T-cell (primary cell): Measurements from ENCODE around the gene KCNK3. TPM values are rescaled to one million over a fixed set of nuclear protein-coding genes. Genes with fewer than 3 reads are reported as not detected.
A peak's percentile ranks its signal among the peaks of the same experiment; 100 is the strongest.

ENCODE experiments used
- ATAC-seq, 4 experiments: fragments of 200-7000 bp in 3 of 4; fragments of 150-1000 bp in 1 of 4; cut with Tn5 transposase; replicated peaks in 1 of 4; 1 replicate in 3 of 4; 2 replicates in 1 of 4; pipeline ENCODE4 v1.10.0; 2021; ENCODE audit warnings: moderate library complexity in 3 of 4, mild to moderate bottlenecking in 2 of 4, moderate number of reproducible peaks in 1 of 4
- CTCF ChIA-PET, 2 donors: fragments of 300-600 bp; sonication (Branson Sonifier 250); formaldehyde crosslinking; loops; one replicate each; lab custom pipeline; 2022; ENCODE audit warnings: antibody characterized with exemption in 2 of 2; lab: Charles Lee
- POLR2A ChIA-PET, 2 donors: fragments of 300-600 bp; sonication (Branson Sonifier 250); formaldehyde crosslinking; loops; one replicate each; lab custom pipeline; 2022; ENCODE audit warnings: antibody characterized with exemption in 2 of 2; lab: Charles Lee
- DNase-seq, 35 experiments: peaks; one replicate each; pipeline versions ENCODE4 v3.0.0 to v3.0.0-alpha.2; 2013 to 2023
- H3K27ac ChIP-seq: one replicate; pipeline ENCODE4 v1.5.1; 2013; ENCODE audit warnings: low read length
- H3K27me3 ChIP-seq, 2 experiments: replicated peaks in 1 of 2; 1 replicate in 1 of 2; 2 replicates in 1 of 2; pipeline versions ENCODE4 v1.6.1 to v1.7.0; 2013; ENCODE audit warnings: low read length in 1 of 2, mixed read lengths in 1 of 2; ENCODE audit not compliant: control insufficient read depth in 2 of 2, insufficient read depth in 2 of 2; ENCODE audit errors: extremely low read depth in 1 of 2
- H3K36me3 ChIP-seq, 2 donors: 1 replicate in 1 of 2; 2 replicates in 1 of 2; pipeline versions ENCODE4 v1.6.1 to v1.7.0; 2013; ENCODE audit warnings: low read length in 1 of 2; ENCODE audit not compliant: control insufficient read depth in 2 of 2, insufficient read depth in 1 of 2; ENCODE audit errors: extremely low read depth in 1 of 2
- H3K4me1 ChIP-seq, 2 experiments: 1 replicate in 1 of 2; 2 replicates in 1 of 2; pipeline versions ENCODE4 v1.6.1 to v1.7.0; 2013; ENCODE audit warnings: low read length in 2 of 2, mixed read lengths in 1 of 2; ENCODE audit not compliant: insufficient read depth in 2 of 2, control insufficient read depth in 1 of 2; ENCODE audit errors: extremely low read depth in 1 of 2
- H3K4me3 ChIP-seq, 2 donors: 1 replicate in 1 of 2; 2 replicates in 1 of 2; pipeline versions ENCODE4 v1.5.1 to v1.7.0; 2013; ENCODE audit warnings: mild to moderate bottlenecking in 2 of 2, low read length in 1 of 2, moderate library complexity in 1 of 2; ENCODE audit not compliant: control insufficient read depth in 1 of 2; ENCODE audit errors: extremely low read depth in 1 of 2
- H3K9me3 ChIP-seq: 2 replicates; pipeline ENCODE4 v1.7.0; 2013
- H3K27ac Mint-ChIP-seq, 2 donors: one replicate each; pipeline ENCODE4 v1.8.0; 2020 to 2021; ENCODE audit warnings: mild to moderate bottlenecking in 2 of 2, mixed read lengths in 2 of 2
- H3K27me3 Mint-ChIP-seq, 2 donors: one replicate each; pipeline ENCODE4 v1.8.0; 2021 to 2022; ENCODE audit warnings: mixed read lengths in 2 of 2
- H3K36me3 Mint-ChIP-seq: one replicate; pipeline ENCODE4 v1.8.0; 2021; ENCODE audit warnings: mixed read lengths
- H3K4me1 Mint-ChIP-seq, 3 donors: one replicate each; pipeline ENCODE4 v1.8.0; 2020 to 2022; ENCODE audit warnings: mixed read lengths in 3 of 3, mild to moderate bottlenecking in 1 of 3
- H3K4me3 Mint-ChIP-seq, 3 donors: one replicate each; pipeline ENCODE4 v1.8.0; 2020 to 2022; ENCODE audit warnings: mild to moderate bottlenecking in 3 of 3, mixed read lengths in 3 of 3, moderate library complexity in 3 of 3
- H3K9me3 Mint-ChIP-seq, 3 donors: one replicate each; pipeline ENCODE4 v1.8.0; 2020 to 2022; ENCODE audit warnings: mixed read lengths in 3 of 3
- WGBS: methylation state at CpG from one replicate; pipeline ENCODE4 v1.1.5; 2013; ENCODE audit warnings: missing lambda C conversion rate; ENCODE audit not compliant: insufficient coverage; 5-methylcytosine and 5-hydroxymethylcytosine counted together
- total RNA-seq, 35 experiments: library from RNA in 6 of 35; stranded (reverse) in 6 of 35; fragments of 120-200 nt in 1 of 35; gene quantifications; one replicate each; pipeline versions ENCODE4 v1.2.1 to v1.2.4 and lab custom pipeline; 2013 to 2026

KCNK3 gene
- total RNA-seq, 5 donors from 2014 or later (not counting 1 experiment from before 2014, with no cell fraction given): 0.23 to 0.35 (median 0.26) TPM; not detected in 2

DNA sequence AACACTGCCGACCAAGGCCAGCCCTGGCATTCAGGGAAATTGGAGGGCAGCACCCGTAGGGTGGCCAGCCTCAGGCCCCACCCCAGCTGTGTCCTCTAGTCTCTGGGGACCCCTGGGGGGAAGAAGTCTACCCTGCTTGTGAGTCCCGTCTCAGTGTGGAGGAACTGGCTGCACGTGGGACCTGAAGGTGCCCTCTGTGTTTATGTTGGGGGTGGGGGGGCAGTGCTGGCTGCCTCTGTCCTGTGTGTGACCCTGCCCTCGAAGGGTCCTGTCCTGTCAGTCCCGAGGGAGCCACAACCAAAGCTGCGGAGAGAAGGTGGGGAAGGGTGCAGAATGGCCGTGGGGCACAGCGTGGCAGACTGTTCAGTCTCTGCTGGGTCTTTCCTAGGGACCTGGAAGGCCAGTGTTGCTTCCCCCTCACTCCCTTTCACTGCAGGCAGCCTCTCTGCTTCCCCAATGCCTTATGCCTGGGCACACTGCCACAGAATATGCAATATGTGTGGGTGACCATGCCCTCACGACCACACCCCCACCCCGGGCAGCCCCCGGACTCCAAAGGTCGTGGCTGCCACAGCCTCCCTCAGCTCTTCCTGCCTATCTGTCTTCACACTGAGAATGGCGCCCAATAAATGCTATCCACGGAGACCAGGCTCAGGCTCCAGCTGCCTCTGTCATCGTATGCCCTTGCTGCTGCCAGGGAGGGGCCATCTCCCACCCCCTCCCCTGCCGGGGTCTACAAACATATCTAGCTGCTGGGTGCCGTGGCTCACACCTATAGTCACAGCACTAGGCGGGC lies 38.2 kb downstream of the KCNK3 start:
- WGBS: 62% methylated on average over 18 of the region's 19 CpGs

DNA sequence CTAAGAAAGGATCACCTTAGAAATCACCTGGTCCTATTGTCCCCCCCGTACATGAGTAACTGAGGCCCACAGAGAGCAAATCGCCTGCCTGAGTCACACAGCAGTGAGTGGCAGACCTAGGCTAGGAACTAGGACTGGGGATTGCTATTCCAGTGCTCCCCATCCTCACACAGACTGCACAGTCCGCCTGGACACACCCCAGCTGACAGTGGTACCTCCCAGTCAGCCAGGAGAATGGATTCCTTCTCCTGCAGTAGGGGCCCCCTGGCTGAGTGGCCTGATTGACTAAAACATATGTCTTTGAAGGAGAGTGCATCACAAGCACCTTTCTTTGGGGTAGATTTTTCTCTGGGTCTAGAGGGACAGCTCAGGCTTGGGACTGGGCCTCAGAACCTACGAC lies 39.2 kb downstream of the KCNK3 start:
- H3K9me3 Mint-ChIP-seq: no peaks in the 10 kb centered on the region
- ChIA-PET POLR2A (no interaction called here), CTCF (interaction anchor here in 1 of 2 donors (1.1 kb wide), 1 partner anchor 13 kb away, joined by 3 read pairs; no protein-coding TSS in a partner anchor)
- H3K9me3 ChIP-seq: no peaks in the 10 kb centered on the region
- DNase-seq (no peak), ATAC-seq (no peak)
- WGBS: no CpG with 5 or more reads among the region's 4 CpGs
- peaks cover 6 to 45% of the 10 kb centered on the region in 2 experiments for H3K27me3 ChIP-seq
- no peak overlapping the region for H3K27ac Mint-ChIP-seq
- H3K4me1 ChIP-seq: peaks cover 0 to 5% of the 10 kb centered on the region in 2 experiments
- H3K36me3 ChIP-seq: no peaks in the 10 kb centered on the region
- no peak overlapping the region for H3K4me3 Mint-ChIP-seq
- no peaks in the 10 kb centered on the region for H3K36me3 Mint-ChIP-seq
- peaks cover 12 to 13% of the 10 kb centered on the region in 2 donors for H3K27me3 Mint-ChIP-seq
- no peaks in the 10 kb centered on the region for H3K4me1 Mint-ChIP-seq
- no peak overlapping the region for H3K27ac ChIP-seq
- no peak overlapping the region for H3K4me3 ChIP-seq

More for the DNA sequence above, 38.2 kb downstream of the KCNK3 start:
- no peaks in the 10 kb centered on the region for H3K36me3 Mint-ChIP-seq
- POLR2A ChIA-PET: no interaction called here
- H3K9me3 Mint-ChIP-seq: no peaks in the 10 kb centered on the region
- H3K9me3 ChIP-seq: no peaks in the 10 kb centered on the region
- H3K36me3 ChIP-seq: no peaks in the 10 kb centered on the region
- no peak overlapping the region for H3K27ac ChIP-seq
- H3K4me3 ChIP-seq: no peak overlapping the region
- peaks cover 6 to 45% of the 10 kb centered on the region in 2 experiments for H3K27me3 ChIP-seq
- CTCF ChIA-PET: interaction anchor here in 1 of 2 donors (0.6 kb wide), 1 partner anchor 143 kb away, joined by 3 read pairs; no protein-coding TSS in a partner anchor
- no peak overlapping the region for H3K4me3 Mint-ChIP-seq
- no peaks in the 10 kb centered on the region for H3K4me1 Mint-ChIP-seq
- H3K4me1 ChIP-seq: peaks cover 0 to 5% of the 10 kb centered on the region in 2 experiments
- DNase-seq: no peak
- peak overlapping the region in 1 of 2 donors; percentile 75 for H3K27ac Mint-ChIP-seq
- H3K27me3 Mint-ChIP-seq: peaks cover 16% of the 10 kb centered on the region in 2 donors
- ATAC-seq: no peak

GRCh38 chr2:26732446-26732845 lies 39.9 kb downstream of the KCNK3 start:
- H3K27ac ChIP-seq: no peak overlapping the region
- ATAC-seq: no peak
- Mint-ChIP-seq H3K36me3 (no peaks in the 10 kb centered on the region), H3K27ac (no peak overlapping the region), H3K9me3 (no peaks in the 10 kb centered on the region), H3K27me3 (peaks cover 12 to 13% of the 10 kb centered on the region in 2 donors), H3K4me1 (no peaks in the 10 kb centered on the region), H3K4me3 (no peak overlapping the region)
- H3K27me3 ChIP-seq: peaks cover 6 to 39% of the 10 kb centered on the region in 2 experiments
- ChIA-PET POLR2A (no interaction called here), CTCF (interaction anchor here in 1 of 2 donors (1.1 kb wide), 1 partner anchor 12 kb away, joined by 3 read pairs; no protein-coding TSS in a partner anchor)
- H3K4me1 ChIP-seq: peaks cover 0 to 5% of the 10 kb centered on the region in 2 experiments
- no peaks in the 10 kb centered on the region for H3K36me3 ChIP-seq
- no CpG with 5 or more reads among the region's 3 CpGs for WGBS
- no peak for DNase-seq
- H3K9me3 ChIP-seq: no peaks in the 10 kb centered on the region
- H3K4me3 ChIP-seq: no peak overlapping the region

DNA sequence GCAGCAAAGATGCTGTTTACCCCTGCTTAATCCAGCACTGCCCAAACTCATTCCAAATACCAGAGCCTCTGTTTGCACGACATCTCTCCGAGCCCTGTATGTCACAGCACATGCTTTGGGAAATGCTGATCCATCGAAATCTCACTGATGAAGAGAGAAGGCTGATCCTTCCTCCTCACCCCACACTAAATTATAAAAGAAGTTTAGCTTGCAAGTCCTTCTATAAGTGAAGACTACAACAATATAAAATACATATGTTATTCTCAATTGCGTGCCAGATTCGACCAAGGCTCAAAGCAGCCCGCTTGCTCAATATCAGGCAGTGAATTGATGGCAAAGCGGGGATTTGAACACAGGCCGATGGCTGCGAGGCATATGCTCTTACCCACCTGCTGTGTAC lies 40.9 kb downstream of the KCNK3 start:
- Histone ChIP-seq H3K9me3 (no peaks in the 10 kb centered on the region), H3K4me3 (no peak overlapping the region), H3K27ac (no peak overlapping the region), H3K4me1 (peaks cover 0 to 3% of the 10 kb centered on the region in 2 experiments), H3K27me3 (peaks cover 6 to 39% of the 10 kb centered on the region in 2 experiments), H3K36me3 (no peaks in the 10 kb centered on the region)
- no peak overlapping the region for H3K27ac Mint-ChIP-seq
- peaks cover 12 to 13% of the 10 kb centered on the region in 2 donors for H3K27me3 Mint-ChIP-seq
- ATAC-seq (no peak), DNase-seq (no peak)
- H3K36me3 Mint-ChIP-seq: no peaks in the 10 kb centered on the region
- ChIA-PET CTCF (no interaction called here), POLR2A (no interaction called here)
- H3K4me1 Mint-ChIP-seq: no peaks in the 10 kb centered on the region
- WGBS: 96% methylated on average over 5 of the region's 9 CpGs
- no peaks in the 10 kb centered on the region for H3K9me3 Mint-ChIP-seq
- no peak overlapping the region for H3K4me3 Mint-ChIP-seq

GRCh38 chr2:26735097-26735496 lies 42.6 kb downstream of the KCNK3 start:
- peaks cover 2 to 31% of the 10 kb centered on the region in 2 experiments for H3K27me3 ChIP-seq
- ChIA-PET CTCF (interaction anchor here in 1 of 2 donors (0.6 kb wide), 1 partner anchor 25 kb away, joined by 3 read pairs; no protein-coding TSS in a partner anchor), POLR2A (interaction anchor here in 1 of 2 donors (0.5 kb wide), 1 partner anchor 329 kb away, joined by 5 read pairs; no protein-coding TSS in a partner anchor)
- H3K4me1 ChIP-seq: no peaks in the 10 kb centered on the region
- Mint-ChIP-seq H3K27ac (no peak overlapping the region), H3K4me3 (no peak overlapping the region), H3K4me1 (no peaks in the 10 kb centered on the region), H3K27me3 (peaks cover 8 to 13% of the 10 kb centered on the region in 2 donors), H3K9me3 (no peaks in the 10 kb centered on the region), H3K36me3 (no peaks in the 10 kb centered on the region)
- H3K36me3 ChIP-seq: no peaks in the 10 kb centered on the region
- DNase-seq (no peak), ATAC-seq (no peak)
- no peaks in the 10 kb centered on the region for H3K9me3 ChIP-seq
- WGBS: 43% methylated on average over 3 of the region's 5 CpGs
- H3K4me3 ChIP-seq: no peak overlapping the region
- no peak overlapping the region for H3K27ac ChIP-seq

GRCh38 chr2:26735883-26736588 lies 43.5 kb downstream of the KCNK3 start:
- POLR2A ChIA-PET: no interaction called here
- WGBS: 86% methylated on average over 6 of the region's 8 CpGs
- H3K27ac ChIP-seq: no peak overlapping the region
- peaks cover 0 to 8% of the 10 kb centered on the region in 2 experiments for H3K4me1 ChIP-seq
- H3K4me3 Mint-ChIP-seq: no peak overlapping the region
- no peaks in the 10 kb centered on the region for H3K36me3 ChIP-seq
- no peak overlapping the region for H3K27ac Mint-ChIP-seq
- DNase-seq (no peak), ATAC-seq (no peak)
- no peaks in the 10 kb centered on the region for H3K9me3 Mint-ChIP-seq
- CTCF ChIA-PET: interaction anchor here in 1 of 2 donors (0.7 to 0.8 kb wide), 2 partner anchors 267 to 327 kb away, joined by 3 to 5 read pairs; no protein-coding TSS in a partner anchor
- no peak overlapping the region for H3K4me3 ChIP-seq
- peaks cover 8% of the 10 kb centered on the region in 2 donors for H3K27me3 Mint-ChIP-seq
- no peaks in the 10 kb centered on the region for H3K36me3 Mint-ChIP-seq
- peaks cover 2 to 22% of the 10 kb centered on the region in 2 experiments for H3K27me3 ChIP-seq
- peaks cover 0 to 5% (median 4%) of the 10 kb centered on the region in 3 donors for H3K4me1 Mint-ChIP-seq
- no peaks in the 10 kb centered on the region for H3K9me3 ChIP-seq
